H1 (cell line): ENCODE measurements around the gene TRIP11. TPM values are rescaled to one million over a fixed set of nuclear protein-coding genes. Genes with fewer than 3 reads are reported as not detected.

ENCODE experiments used
- CTCF ChIA-PET: fragments of 300-600 bp; sonication (Branson Sonifier 250); formaldehyde crosslinking; loops from one replicate; lab custom pipeline; 2021; ENCODE audit not compliant: partially characterized antibody; lab: Charles Lee
- POLR2A ChIA-PET: fragments of 300-600 bp; sonication (Branson Sonifier 250); formaldehyde crosslinking; loops from one replicate; lab custom pipeline; 2021; ENCODE audit warnings: inconsistent platforms; ENCODE audit not compliant: partially characterized antibody; lab: Charles Lee
- DNase-seq, 2 experiments: peaks; one replicate each; pipeline versions ENCODE4 v3.0.0 to v3.0.0-alpha.2; 2010 to 2022; ENCODE audit warnings: low spot score in 2 of 2, low read depth in 1 of 2, mixed read lengths in 1 of 2
- FAIRE-seq: peaks from 2 replicates; lab custom pipeline; 2011; peaks lifted over from hg19 to GRCh38; lab: Jason Lieb, UNC
- H2AFZ ChIP-seq: 2 replicates; pipeline ENCODE4 v1.8.1; 2012; ENCODE audit warnings: low read length, inconsistent platforms
- H2AK5ac ChIP-seq: 2 replicates; pipeline ENCODE4 v1.6.1; 2013; ENCODE audit warnings: low read depth, low read length
- H2BK120ac ChIP-seq: replicated peaks from 2 replicates; pipeline ENCODE3; 2013; ENCODE audit warnings: low read depth, low read length, inconsistent platforms
- H2BK12ac ChIP-seq: 2 replicates; pipeline ENCODE4 v1.6.1; 2013; ENCODE audit warnings: low read depth, low read length
- H2BK15ac ChIP-seq: 2 replicates; pipeline ENCODE4 v1.6.1; 2013; ENCODE audit warnings: low read length
- H2BK20ac ChIP-seq: 2 replicates; pipeline ENCODE4 v1.6.1; 2013; ENCODE audit warnings: low read length
- H2BK5ac ChIP-seq: 2 replicates; pipeline ENCODE4 v1.6.1; 2013; ENCODE audit warnings: low read depth, low read length
- H3K14ac ChIP-seq: 2 replicates; pipeline ENCODE4 v1.6.1; 2013; ENCODE audit warnings: inconsistent platforms; ENCODE audit not compliant: insufficient read length
- H3K18ac ChIP-seq: 2 replicates; pipeline ENCODE4 v1.6.1; 2013; ENCODE audit warnings: low read length; ENCODE audit errors: extremely low read depth
- H3K23ac ChIP-seq: 2 replicates; pipeline ENCODE4 v1.6.1; 2013; ENCODE audit warnings: inconsistent platforms; ENCODE audit not compliant: insufficient read length
- H3K23me2 ChIP-seq: 2 replicates; pipeline ENCODE4 v1.6.1; 2013; ENCODE audit warnings: low read depth, low read length
- H3K27ac ChIP-seq: 2 replicates; pipeline ENCODE4 v1.6.1; 2011; ENCODE audit warnings: low read depth, low read length, inconsistent platforms
- H3K27me3 ChIP-seq, 4 experiments: replicated peaks in 1 of 4; 1 replicate in 1 of 4; 2 replicates in 3 of 4; pipeline versions ENCODE4 v1.6.1 to v1.8.1; 2011 to 2013; ENCODE audit warnings: low read length in 3 of 4, mild to moderate bottlenecking in 3 of 4, inconsistent platforms in 2 of 4, mixed read lengths in 2 of 4, moderate library complexity in 1 of 4; ENCODE audit not compliant: control insufficient read depth in 3 of 4, insufficient read depth in 3 of 4; ENCODE audit errors: extremely low read depth in 1 of 4
- H3K36me3 ChIP-seq, 4 experiments: 2 replicates each; pipeline versions ENCODE4 v1.6.1 to v1.8.1; 2011 to 2013; ENCODE audit warnings: mild to moderate bottlenecking in 4 of 4, low read length in 3 of 4, moderate library complexity in 2 of 4, control low read depth in 1 of 4, inconsistent platforms in 1 of 4; ENCODE audit not compliant: insufficient read depth in 4 of 4, control insufficient read depth in 2 of 4
- H3K4ac ChIP-seq: replicated peaks from 2 replicates; pipeline ENCODE3; 2013; ENCODE audit warnings: low read length, low read depth, mixed read lengths, inconsistent platforms; ENCODE audit not compliant: insufficient read length
- H3K4me1 ChIP-seq, 4 experiments: replicated peaks in 1 of 4; 1 replicate in 1 of 4; 2 replicates in 3 of 4; pipeline versions ENCODE4 v1.6.1 to v1.8.1; 2011 to 2013; ENCODE audit warnings: low read length in 3 of 4, inconsistent platforms in 2 of 4, mixed read lengths in 1 of 4; ENCODE audit not compliant: insufficient read depth in 4 of 4, control insufficient read depth in 3 of 4
- H3K4me2 ChIP-seq, 2 experiments: 2 replicates each; pipeline versions ENCODE4 v1.6.1 to v1.8.1; 2011 to 2013; ENCODE audit warnings: low read depth in 2 of 2, low read length in 2 of 2, control low read depth in 1 of 2, inconsistent platforms in 1 of 2, mild to moderate bottlenecking in 1 of 2; ENCODE audit not compliant: insufficient read depth in 1 of 2
- H3K4me3 ChIP-seq, 4 experiments: fragments of 200-600, 300-600 bp in 1 of 4; sonication (generic), shearing (Covaris generic), sonication (Bioruptor Twin) in 1 of 4; 2 replicates each; pipeline versions ENCODE4 v1.5.1 to v1.8.1; 2011 to 2016; ENCODE audit warnings: low read length in 4 of 4, low read depth in 3 of 4, control low read depth in 2 of 4, inconsistent platforms in 2 of 4, mild to moderate bottlenecking in 2 of 4, mixed read lengths in 1 of 4, moderate library complexity in 1 of 4; ENCODE audit not compliant: insufficient read depth in 2 of 4; ENCODE audit errors: extremely low read depth in 1 of 4
- H3K56ac ChIP-seq: replicated peaks from 2 replicates; pipeline ENCODE3; 2013; ENCODE audit warnings: low read depth, mild to moderate bottlenecking, mixed read lengths, low read length, inconsistent platforms; ENCODE audit not compliant: insufficient read length
- H3K79me1 ChIP-seq: 2 replicates; pipeline ENCODE4 v1.6.1; 2013; ENCODE audit warnings: low read depth, low read length, control low read depth
- H3K79me2 ChIP-seq, 2 experiments: 2 replicates each; pipeline versions ENCODE4 v1.6.1 to v1.8.1; 2012 to 2013; ENCODE audit warnings: low read length in 2 of 2, mild to moderate bottlenecking in 2 of 2, inconsistent platforms in 1 of 2; ENCODE audit not compliant: insufficient read depth in 2 of 2, control insufficient read depth in 1 of 2
- H3K9ac ChIP-seq, 4 experiments: replicated peaks in 1 of 4; 1 replicate in 1 of 4; 2 replicates in 3 of 4; pipeline versions ENCODE4 v1.6.1 to v1.8.1; 2011 to 2013; ENCODE audit warnings: low read depth in 3 of 4, low read length in 3 of 4, control low read depth in 2 of 4, mild to moderate bottlenecking in 2 of 4, moderate library complexity in 2 of 4, inconsistent platforms in 1 of 4; ENCODE audit errors: extremely low read depth in 1 of 4
- H3K9me3 ChIP-seq, 2 experiments: 2 replicates each; pipeline versions ENCODE4 v1.6.1 to v1.8.1; 2012 to 2013; ENCODE audit warnings: mild to moderate bottlenecking in 2 of 2, moderate library complexity in 2 of 2, control low read depth in 1 of 2, inconsistent platforms in 1 of 2, low read depth in 1 of 2, low read length in 1 of 2, mixed read lengths in 1 of 2; ENCODE audit not compliant: insufficient read depth in 2 of 2
- H4K20me1 ChIP-seq, 2 experiments: replicated peaks in 1 of 2; 2 replicates each; pipeline versions ENCODE3 to v1.8.1; 2011 to 2013; ENCODE audit warnings: inconsistent platforms in 2 of 2, low read length in 2 of 2, mild to moderate bottlenecking in 1 of 2; ENCODE audit not compliant: insufficient read depth in 2 of 2, control insufficient read depth in 1 of 2
- H4K5ac ChIP-seq: 2 replicates; pipeline ENCODE4 v1.6.1; 2013; ENCODE audit warnings: low read length, low read depth, mixed read lengths, inconsistent platforms; ENCODE audit not compliant: insufficient read length
- H4K8ac ChIP-seq: 2 replicates; pipeline ENCODE4 v1.8.0; 2013; ENCODE audit warnings: mild to moderate bottlenecking, moderate library complexity, low read length, inconsistent platforms; ENCODE audit not compliant: insufficient read depth; ENCODE audit errors: extremely low read depth
- H4K91ac ChIP-seq: replicated peaks from 2 replicates; pipeline ENCODE3; 2013; ENCODE audit warnings: low read length, mixed read lengths, inconsistent platforms; ENCODE audit not compliant: insufficient read length
- MAFK ChIP-seq: IDR thresholded peaks from 2 replicates; pipeline ENCODE4 v1.6.1; 2012; ENCODE audit warnings: low read depth, mild to moderate bottlenecking, improper control_type of control experiment, low read length
- RFX5 ChIP-seq: IDR thresholded peaks from 2 replicates; pipeline ENCODE4 v1.6.1; 2011; ENCODE audit warnings: low read depth, low read length, improper control_type of control experiment, borderline replicate concordance
- TCF12 ChIP-seq: IDR thresholded peaks from 2 replicates; pipeline ENCODE4 v1.6.1; 2011; ENCODE audit warnings: low read depth, mild to moderate bottlenecking, low read length
- YY1 ChIP-seq: IDR thresholded peaks from 2 replicates; pipeline ENCODE4 v1.6.1; 2011; ENCODE audit warnings: low read depth, mild to moderate bottlenecking, low read length
- WGBS, 2 experiments: shearing (Covaris generic) in 1 of 2; methylation state at CpG; one replicate each; pipeline versions ENCODE4 v1.1.6 to v1.1.7; 2013 to 2015; ENCODE audit warnings: low lambda C conversion rate in 2 of 2, mixed read lengths in 2 of 2, inconsistent platforms in 1 of 2, low coverage in 1 of 2, missing lambda C conversion rate in 1 of 2; ENCODE audit not compliant: insufficient replicate concordance in 2 of 2, insufficient coverage in 1 of 2, insufficient read length in 1 of 2; ENCODE audit errors: extremely low coverage in 1 of 2, missing lambda C conversion rate in 1 of 2; 5-methylcytosine and 5-hydroxymethylcytosine counted together
- polyA plus RNA-seq, 7 experiments: library from polyadenylated mRNA; depleted of rRNA in 3 of 7; stranded (reverse) in 5 of 7; unstranded in 2 of 7; fragments of >200 nt in 5 of 7; fragments of 200-250 nt in 2 of 7; gene quantifications; 1 replicate in 5 of 7; 2 replicates in 1 of 7; 4 replicates in 1 of 7; pipeline versions ENCODE4 v1.2.1 to v1.2.3, GENCODE V29; 2011 to 2013; ENCODE audit warnings: missing spikeins in 2 of 7, mixed read lengths in 2 of 7
- total RNA-seq: library from RNA; stranded (reverse); fragmentation: NEBNext Ultra II Directional; extraction: Animal tissue kit (Norgen Biotek cat#: 25700); gene quantifications from 2 replicates; pipeline ENCODE4 v1.2.1, GENCODE V29; 2021

The TRIP11 gene
- total and polyA plus RNA-seq, 2 of the 8 experiments (the other 6 are each of a cell fraction or from before 2014, with no cell fraction given) = 3.3 to 30.4 TPM

GRCh38 chr14:92009604-92010003, 30.3 kb downstream of the TRIP11 start:
- Histone ChIP-seq H3K9me3 (no peaks in the 10 kb centered on the region), H4K5ac (no peak overlapping the region), H3K9ac (no peak overlapping the region), H3K27me3 (no peaks in the 10 kb centered on the region), H3K4me2 (no peak overlapping the region), H4K91ac (no peak overlapping the region), H3K79me2 (no peaks in the 10 kb centered on the region), H4K8ac (no peak overlapping the region), H3K23ac (no peak overlapping the region), H2BK5ac (no peak overlapping the region), H3K36me3 (peaks cover 5 to 36% (median 13%) of the 10 kb centered on the region in 4 experiments; a peak in 6 of 8 replicates), H3K56ac (no peak overlapping the region), H3K14ac (no peak overlapping the region), H3K4me1 (no peaks in the 10 kb centered on the region), H4K20me1 (peaks cover 0 to 1% of the 10 kb centered on the region in 2 experiments), H3K4me3 (no peak overlapping the region), H3K23me2 (no peaks in the 10 kb centered on the region), H3K27ac (no peak overlapping the region), H2BK12ac (no peak overlapping the region), H2BK15ac (no peak overlapping the region), H3K79me1 (no peaks in the 10 kb centered on the region), H2BK120ac (no peak overlapping the region), H2BK20ac (no peak overlapping the region), H3K4ac (no peak overlapping the region), H2AK5ac (no peak overlapping the region), H3K18ac (no peak overlapping the region), H2AFZ (no peak overlapping the region)
- ChIA-PET POLR2A (no interaction called here), CTCF (interaction anchor here (1.6 kb wide), 2 partner anchors 9 to 12 kb away, joined by 3 to 6 read pairs; no protein-coding TSS in a partner anchor)
- no peak for TF ChIP-seq YY1
- TF ChIP-seq TCF12 = no peak
- no peak for TF ChIP-seq MAFK
- no peak for TF ChIP-seq RFX5
- FAIRE-seq (no peak), DNase-seq (no peak)
- 88% methylated on average over 1 of the region's 1 CpG; no CpG with 5 or more reads in 1 of the 2 experiments for WGBS, 2 experiments
